ENCODE data around the gene ZEB2.

GRCh38 chr2:144374163-144374661 is 145.7 kb downstream of the ZEB2 start:
- TF ChIP-seq POLR2A (IDR thresholded peaks at IDR 0.05) (no peak), CTCF (IDR thresholded peaks at IDR 0.05) (no peak), EP300 (IDR thresholded peaks at IDR 0.05) (no peak)

Data from ovary (tissue), 3 donors.